PFSK-1 (cell line): Measurements from ENCODE around the gene C4orf51.

Experiments used
- FOXP2 ChIP-seq: optimal IDR thresholded peaks from 2 replicates; pipeline ENCODE3; 2011; ENCODE audit warnings: borderline replicate concordance, control low read depth, inconsistent platforms; ENCODE audit not compliant: insufficient read depth; ENCODE audit errors: extremely low read length, extremely low read depth
- POLR2AphosphoS5 ChIP-seq: IDR thresholded peaks from 2 replicates; pipeline ENCODE4 v1.6.1; 2012; ENCODE audit warnings: low read depth, mild to moderate bottlenecking, control low read depth, low read length, moderate library complexity
- REST ChIP-seq, 2 experiments: IDR thresholded peaks; 2 replicates each; pipeline versions ENCODE4 v1.6.1 to v1.8.0; 2011 to 2012; ENCODE audit warnings: low read depth in 2 of 2, low read length in 2 of 2, control low read depth in 1 of 2, inconsistent platforms in 1 of 2, mild to moderate bottlenecking in 1 of 2, moderate library complexity in 1 of 2; ENCODE audit not compliant: insufficient read depth in 1 of 2
- SIN3A ChIP-seq: IDR thresholded peaks from 2 replicates; pipeline ENCODE4 v1.6.1; 2012; ENCODE audit warnings: mild to moderate bottlenecking, low read length, moderate library complexity, borderline replicate concordance; ENCODE audit not compliant: insufficient read depth
- TAF1 ChIP-seq: IDR thresholded peaks from 2 replicates; pipeline ENCODE4 v1.6.1; 2012; ENCODE audit warnings: low read length, control low read depth, borderline replicate concordance; ENCODE audit not compliant: insufficient read depth

GRCh38 chr4:145703850-145704497 lies 24.0 kb downstream of the C4orf51 start:
- no peak for TF ChIP-seq POLR2AphosphoS5
- TF ChIP-seq SIN3A = no peak
- TF ChIP-seq TAF1 = no peak
- TF ChIP-seq FOXP2 = no peak
- no peak for TF ChIP-seq REST (IDR thresholded peaks at IDR 0.05; ENCODE audit: insufficient read depth in 1 of 2, low read depth in 2 of 2, low read length in 2 of 2)
